ENCODE results near the gene IDH2.
"Not testable (repeated sequence)": the region's sequence is repeated elsewhere in the genome, so short reads cannot be mapped to it uniquely, and the experiment has no call there.

Gene IDH2

GRCh38 chr15:90114451-90114901 lies 12.2 kb upstream of the IDH2 start:
- DNase-seq (ENCODE audit: low read depth) = no peak

GRCh38 chr15:90113166-90113565 lies 10.9 kb upstream of the IDH2 start:
- no peak for DNase-seq (ENCODE audit: low read depth)

GRCh38 chr15:90109163-90109751 lies 7.0 kb upstream of the IDH2 start:
- DNase-seq (ENCODE audit: low read depth) = not testable (repeated sequence)

GRCh38 chr15:90108038-90108437 lies 5.8 kb upstream of the IDH2 start:
- DNase-seq (ENCODE audit: low read depth) = not testable (repeated sequence)

GRCh38 chr15:90106522-90107117 lies 4.4 kb upstream of the IDH2 start:
- no peak for DNase-seq (ENCODE audit: low read depth)

GRCh38 chr15:90105521-90105920 lies 3.3 kb upstream of the IDH2 start:
- DNase-seq (ENCODE audit: low read depth) = no peak

- no peak for DNase-seq (ENCODE audit: low read depth)
These were observed 2.3 kb upstream of the IDH2 start for GRCh38 chr15:90104551-90104950.

GRCh38 chr15:90103701-90104329 lies 1.5 kb upstream of the IDH2 start:
- no peak for DNase-seq (ENCODE audit: low read depth)

- no peak for DNase-seq (ENCODE audit: low read depth)
These were observed 919 bp downstream of the IDH2 start for GRCh38 chr15:90101130-90101968.

- no peak for DNase-seq (ENCODE audit: low read depth)
These were observed 2.1 kb downstream of the IDH2 start for GRCh38 chr15:90099868-90100831.

GRCh38 chr15:90099072-90099867 lies 3.0 kb downstream of the IDH2 start:
- peak; percentile 30 for DNase-seq (ENCODE audit: low read depth)

GRCh38 chr15:90097475-90097874 lies 4.8 kb downstream of the IDH2 start:
- peak; percentile 46 for DNase-seq (ENCODE audit: low read depth)

GRCh38 chr15:90095521-90095959 lies 6.7 kb downstream of the IDH2 start:
- DNase-seq (ENCODE audit: low read depth) = no peak

GRCh38 chr15:90091156-90091931 lies 10.9 kb downstream of the IDH2 start:
- DNase-seq (ENCODE audit: low read depth) = no peak

- no peak for DNase-seq (ENCODE audit: low read depth)
These were observed 11.9 kb downstream of the IDH2 start for GRCh38 chr15:90090226-90090848.

GRCh38 chr15:90087454-90088154 lies 14.7 kb downstream of the IDH2 start:
- DNase-seq (ENCODE audit: low read depth) = no peak

- no peak for DNase-seq (ENCODE audit: low read depth)
These were observed 15.4 kb downstream of the IDH2 start for GRCh38 chr15:90086868-90087268.

- no peak for DNase-seq (ENCODE audit: low read depth)
These were observed 16.7 kb downstream of the IDH2 start for GRCh38 chr15:90085565-90085964.
